Esophagus squamous epithelium (tissue), 5 donors: ENCODE measurements around the gene ZNF512B. TPM values are rescaled to one million over a fixed set of nuclear protein-coding genes. Genes with fewer than 3 reads are reported as not detected.

ENCODE experiments used
- DNase-seq: peaks from one replicate; lab custom pipeline; 2025; lab: John Stamatoyannopoulos, UW
- H3K27ac ChIP-seq, 4 donors: fragments of 200-600 bp; sonication (generic); one replicate each; pipeline ENCODE4 v1.5.1; 2016 to 2019; ENCODE audit warnings: mild to moderate bottlenecking in 1 of 4
- H3K27me3 ChIP-seq, 4 donors: fragments of 200-600 bp; sonication (generic); 1 replicate in 3 of 4; 2 replicates in 1 of 4; pipeline versions ENCODE4 v1.5.1 to v1.6.0; 2017 to 2021; ENCODE audit warnings: antibody characterized with exemption in 1 of 4
- H3K36me3 ChIP-seq, 3 donors: fragments of 200-600 bp; sonication (generic); one replicate each; pipeline ENCODE4 v1.5.1; 2016 to 2019
- H3K4me1 ChIP-seq, 3 donors: fragments of 200-600 bp; sonication (generic); one replicate each; pipeline ENCODE4 v1.5.1; 2017 to 2019
- H3K4me3 ChIP-seq, 4 donors: fragments of 200-600 bp; sonication (generic); 1 replicate in 3 of 4; 2 replicates in 1 of 4; pipeline ENCODE4 v1.5.1; 2016 to 2019; ENCODE audit warnings: mild to moderate bottlenecking in 2 of 4, moderate library complexity in 1 of 4
- H3K9me3 ChIP-seq, 3 donors: fragments of 200-600 bp; sonication (generic); one replicate each; pipeline ENCODE4 v1.5.1; 2016 to 2019
- CTCF ChIP-seq, 6 experiments: fragments of 450-650 bp in 4 of 6; fragments of 200-600 bp in 2 of 6; sonication (generic) in 2 of 6; IDR thresholded peaks; one replicate each; pipeline ENCODE4 v1.5.1; 2016 to 2019; ENCODE audit warnings: antibody characterized with exemption in 6 of 6, mild to moderate bottlenecking in 4 of 6, moderate library complexity in 4 of 6
- POLR2A ChIP-seq, 4 donors: fragments of 450-650 bp; IDR thresholded peaks; one replicate each; pipeline ENCODE4 v1.6.1; 2017; ENCODE audit warnings: antibody characterized with exemption in 4 of 4, mild to moderate bottlenecking in 4 of 4, moderate library complexity in 3 of 4
- WGBS, 2 donors: methylation state at CpG; one replicate each; pipeline ENCODE4 v1.1.5; 2018; 5-methylcytosine and 5-hydroxymethylcytosine counted together
- intact Hi-C: fragments of 100-400 bp; cut with DNase I; formaldehyde crosslinking; loops from one replicate; pipeline ENCODE4 v1.15.0; 2022
- total RNA-seq, 4 donors: library from RNA; depleted of rRNA; stranded (reverse); fragments of >200 nt; gene quantifications; one replicate each; pipeline ENCODE4 v1.1.0, GENCODE V29; 2016
- donor health status: DM: yes; HTN: yes; CAD: no.

The ZNF512B gene
- total RNA-seq, 4 donors from 2014 or later, result 10.7 to 17.6 (median 14.2) TPM

GRCh38 chr20:63929071-63929470 lies 40.7 kb downstream of the ZNF512B start:
- H3K36me3 ChIP-seq, result peaks cover 44 to 99% (median 45%) of the 10 kb centered on the region in 3 donors
- no peak overlapping the region for H3K27ac ChIP-seq
- intact Hi-C loops, result no loop called here
- H3K27me3 ChIP-seq, result no peaks in the 10 kb centered on the region
- no peaks in the 10 kb centered on the region for H3K9me3 ChIP-seq
- no peak for DNase-seq
- TF ChIP-seq CTCF (IDR thresholded peaks at IDR 0.05), result no peak
- 94 to 95% methylated on average over 12 to 15 of the region's 26 CpGs for WGBS, 2 donors
- no peak overlapping the region for H3K4me3 ChIP-seq
- H3K4me1 ChIP-seq, result peaks cover 0 to 6% (median 0%) of the 10 kb centered on the region in 3 donors

GRCh38 chr20:63926298-63926697 lies 43.4 kb downstream of the ZNF512B start:
- peaks cover 33 to 95% (median 34%) of the 10 kb centered on the region in 3 donors for H3K36me3 ChIP-seq
- peaks cover 0 to 15% (median 0%) of the 10 kb centered on the region in 3 donors for H3K4me1 ChIP-seq
- H3K27ac ChIP-seq, result no peak overlapping the region
- TF ChIP-seq CTCF (IDR thresholded peaks at IDR 0.05) (no peak), POLR2A (IDR thresholded peaks at IDR 0.05) (no peak)
- no peak overlapping the region for H3K4me3 ChIP-seq
- H3K9me3 ChIP-seq, result no peaks in the 10 kb centered on the region
- no peaks in the 10 kb centered on the region for H3K27me3 ChIP-seq
- WGBS, 2 donors, result 59 to 64% methylated on average over 6 to 8 of the region's 8 CpGs
- intact Hi-C loops, result no loop called here
- no peak for DNase-seq

- Histone ChIP-seq H3K36me3 (peaks cover 14 to 94% (median 17%) of the 10 kb centered on the region in 3 donors), H3K4me3 (no peak overlapping the region), H3K27ac (no peak overlapping the region), H3K9me3 (no peaks in the 10 kb centered on the region), H3K4me1 (peaks cover 0 to 15% (median 0%) of the 10 kb centered on the region in 3 donors), H3K27me3 (no peaks in the 10 kb centered on the region)
- WGBS, 2 donors, result 70 to 78% methylated on average over 8 to 9 of the region's 9 CpGs
- no peak for TF ChIP-seq POLR2A (IDR thresholded peaks at IDR 0.05)
- no peak for TF ChIP-seq CTCF (IDR thresholded peaks at IDR 0.05)
- intact Hi-C loops, result no loop called here
- no peak for DNase-seq
Measured at GRCh38 chr20:63924241-63924640, 45.5 kb downstream of the ZNF512B start.

GRCh38 chr20:63923651-63924050 lies 46.1 kb downstream of the ZNF512B start:
- intact Hi-C loops, result no loop called here
- 67 to 75% methylated on average over 8 of the region's 8 CpGs for WGBS, 2 donors
- H3K36me3 ChIP-seq, result peaks cover 8 to 94% (median 11%) of the 10 kb centered on the region in 3 donors
- H3K4me3 ChIP-seq, result no peak overlapping the region
- H3K27me3 ChIP-seq, result no peaks in the 10 kb centered on the region
- peaks cover 0 to 15% (median 0%) of the 10 kb centered on the region in 3 donors for H3K4me1 ChIP-seq
- H3K27ac ChIP-seq, result no peak overlapping the region
- TF ChIP-seq CTCF (IDR thresholded peaks at IDR 0.05) (no peak), POLR2A (IDR thresholded peaks at IDR 0.05) (no peak)
- H3K9me3 ChIP-seq, result no peaks in the 10 kb centered on the region
- DNase-seq, result no peak

- WGBS, 2 donors, result 83 to 85% methylated on average over 17 to 23 of the region's 23 CpGs
- Histone ChIP-seq H3K4me1 (peaks cover 0 to 9% (median 0%) of the 10 kb centered on the region in 3 donors), H3K36me3 (peaks cover 2 to 88% (median 5%) of the 10 kb centered on the region in 3 donors), H3K27ac (no peak overlapping the region), H3K27me3 (no peaks in the 10 kb centered on the region), H3K9me3 (no peaks in the 10 kb centered on the region), H3K4me3 (no peak overlapping the region)
- DNase-seq, result no peak
- TF ChIP-seq POLR2A (IDR thresholded peaks at IDR 0.05), result no peak
- TF ChIP-seq CTCF (IDR thresholded peaks at IDR 0.05), result no peak
- intact Hi-C loops, result no loop called here
Measured at GRCh38 chr20:63920226-63920625, 49.5 kb downstream of the ZNF512B start.
